Epidermal melanocyte (primary cell): Measurements from ENCODE around the gene SPATA20.

Source experiments
- DNase-seq: peaks from one replicate; pipeline ENCODE4 v3.0.0; 2011; ENCODE audit warnings: low spot score; ENCODE audit not compliant: insufficient read length

The SPATA20 gene

GRCh38 chr17:50594128-50594823, 47.3 kb downstream of the SPATA20 start:
- DNase-seq = no peak

GRCh38 chr17:50594892-50595291, 47.9 kb downstream of the SPATA20 start:
- no peak for DNase-seq

DNA sequence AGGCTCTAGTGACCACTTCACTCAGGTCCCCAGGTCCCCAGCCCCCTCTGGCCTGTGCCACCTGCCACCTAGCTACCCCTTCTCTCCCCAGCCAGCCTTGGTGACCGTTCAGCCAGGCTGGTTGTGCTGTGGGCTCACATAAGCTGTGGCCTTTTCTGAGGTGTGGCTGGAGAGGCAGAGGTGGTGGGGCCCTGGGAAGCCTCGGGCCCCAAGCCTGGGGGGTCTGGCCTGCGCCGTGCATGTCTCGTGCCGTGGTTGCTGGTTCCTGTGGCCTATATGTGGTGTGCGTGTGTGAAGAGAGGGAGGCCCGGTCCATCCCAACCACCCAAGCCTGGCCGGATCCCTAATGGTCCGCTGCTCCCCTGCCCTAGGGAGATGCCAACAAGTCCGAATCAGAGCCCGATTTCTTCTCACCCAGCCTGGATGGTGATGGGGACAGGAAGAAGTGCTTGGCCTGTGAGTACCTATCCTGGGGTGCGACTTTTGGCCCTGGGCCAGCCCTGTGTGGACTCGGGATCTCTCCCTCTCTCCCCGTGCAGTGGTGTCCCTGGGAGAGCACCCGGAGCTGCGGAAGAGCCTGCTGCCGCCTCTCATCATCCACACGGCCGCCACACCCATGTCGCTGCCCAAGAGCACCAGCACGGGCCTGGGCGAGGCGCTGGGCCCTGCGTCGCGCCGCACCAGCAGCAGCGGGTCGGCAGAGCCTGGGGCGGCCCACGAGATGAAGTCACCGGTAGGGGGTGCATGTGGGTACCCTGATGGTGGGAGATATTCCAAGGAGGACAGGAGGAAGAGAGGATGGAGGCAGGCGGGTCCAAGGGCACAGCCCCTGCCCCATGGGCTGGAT, 49.4 kb downstream of the SPATA20 start:
- DNase-seq = no peak

GRCh38 chr17:50598487-50598886, 51.5 kb downstream of the SPATA20 start:
- no peak for DNase-seq

DNA sequence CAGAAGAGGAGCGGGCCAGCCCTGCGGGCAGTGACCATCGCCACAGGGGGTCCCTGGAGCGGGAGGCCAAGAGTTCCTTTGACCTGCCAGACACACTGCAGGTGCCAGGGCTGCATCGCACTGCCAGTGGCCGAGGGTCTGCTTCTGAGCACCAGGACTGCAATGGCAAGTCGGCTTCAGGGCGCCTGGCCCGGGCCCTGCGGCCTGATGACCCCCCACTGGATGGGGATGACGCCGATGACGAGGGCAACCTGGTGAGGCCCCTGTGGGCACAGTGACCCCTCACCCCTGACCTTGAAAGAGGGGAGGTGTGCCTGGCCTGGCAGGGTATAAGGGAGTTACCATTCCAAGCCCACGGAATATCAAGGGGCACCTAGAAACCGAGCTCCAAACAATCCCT, 52.6 kb downstream of the SPATA20 start:
- DNase-seq = no peak

DNA sequence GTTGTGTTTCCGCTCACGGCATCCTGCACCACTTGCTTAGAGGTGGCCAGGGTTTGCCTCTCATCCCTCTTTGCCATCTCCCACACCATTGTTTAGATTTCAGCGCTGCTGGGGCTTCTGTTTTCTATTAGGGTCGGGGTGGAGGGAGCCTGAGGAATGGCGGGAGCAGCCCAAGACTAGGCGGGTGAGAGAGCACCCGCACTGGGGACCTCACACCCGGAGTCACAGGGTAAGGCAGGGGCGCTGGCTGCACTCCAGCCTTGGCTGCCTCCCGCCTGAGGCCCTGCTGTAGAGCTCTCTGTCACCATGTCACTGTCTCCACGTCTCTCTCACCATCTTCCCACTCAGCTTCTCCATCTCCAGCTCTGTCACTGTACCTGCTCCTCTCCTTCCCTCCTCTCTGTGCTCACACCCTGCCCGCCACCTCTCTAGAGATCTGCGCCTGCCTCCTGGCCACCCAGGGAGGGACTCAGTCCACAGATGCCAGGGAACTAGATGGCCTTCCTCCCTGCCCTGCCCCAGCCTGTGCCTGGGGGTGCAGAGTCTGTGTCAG, 54.9 kb downstream of the SPATA20 start:
- DNase-seq = no peak

GRCh38 chr17:50602836-50603235, 55.9 kb downstream of the SPATA20 start:
- no peak for DNase-seq

DNA sequence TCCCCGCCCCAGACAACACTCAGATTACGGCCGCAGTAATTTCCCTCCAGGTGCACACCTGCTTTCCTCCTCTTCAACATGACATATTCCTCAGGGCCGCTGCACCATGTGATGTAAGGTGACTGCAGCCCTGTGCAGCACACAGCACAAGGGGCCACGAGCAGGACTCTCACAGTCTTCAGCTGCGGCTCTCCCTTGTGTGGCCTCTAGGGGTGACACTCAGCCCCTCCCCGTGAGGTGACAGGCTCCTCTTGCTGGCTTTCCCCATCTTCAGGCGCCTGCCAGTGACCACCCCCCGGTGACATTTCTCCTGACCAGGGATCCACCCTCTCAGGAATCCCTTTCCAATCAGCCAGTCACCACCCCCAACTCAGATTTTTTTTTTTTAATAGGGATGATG, 56.4 kb downstream of the SPATA20 start:
- DNase-seq = no peak

DNA sequence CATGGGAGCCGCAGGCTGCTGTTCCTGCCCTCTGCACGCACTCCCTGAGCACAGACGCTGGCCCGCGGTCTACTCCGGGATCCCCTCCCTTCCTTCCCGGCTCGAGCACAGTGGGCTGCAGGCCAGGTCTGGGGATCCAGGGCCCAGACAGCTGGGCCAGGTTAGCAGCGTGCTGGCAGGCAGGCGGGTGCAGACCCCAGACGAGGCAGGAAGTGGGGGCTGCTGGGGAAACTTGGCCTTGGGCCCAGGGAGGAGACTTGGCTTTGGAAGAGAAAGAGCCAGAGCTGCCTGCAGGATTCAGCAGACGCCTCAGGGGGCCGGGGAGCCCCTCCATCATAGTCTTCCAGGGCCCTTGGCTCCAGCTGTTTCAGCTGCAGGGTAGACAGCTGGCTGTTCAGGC, 57.5 kb downstream of the SPATA20 start:
- no peak for DNase-seq

DNA sequence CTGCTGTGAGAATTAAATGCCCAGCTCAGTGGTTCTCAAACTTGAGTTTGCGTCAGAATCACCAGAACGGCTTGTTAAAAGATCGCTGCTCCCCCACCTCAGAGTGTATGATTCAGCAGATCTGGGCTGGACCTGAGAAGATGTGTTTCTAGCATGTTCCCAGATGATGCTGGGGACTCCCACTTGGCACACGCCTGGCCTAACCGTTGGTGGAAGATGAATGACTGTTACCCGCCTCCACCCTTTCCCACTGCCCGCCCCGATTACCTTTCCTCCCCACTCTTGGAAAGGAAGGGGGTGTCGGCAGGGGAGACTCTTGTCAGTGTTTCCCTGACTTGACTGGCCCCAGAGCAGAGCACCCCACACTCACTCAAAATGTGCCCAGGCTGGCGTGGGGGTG, 58.5 kb downstream of the SPATA20 start:
- DNase-seq = no peak
